GM19468 (cell line): Measurements from ENCODE around the gene TRIM13.
"Not testable (repeated sequence)": the region's sequence is repeated elsewhere in the genome, so short reads cannot be mapped to it uniquely, and the experiment has no call there.

Experiments
- ATAC-seq: cut with Tn5 transposase; IDR thresholded peaks from one replicate; pipeline ENCODE4 v1.9.1; 2021; ENCODE audit warnings: mild to moderate bottlenecking, moderate library complexity, moderate number of reproducible peaks; ENCODE audit not compliant: unreplicated experiment; ENCODE audit errors: extremely low read depth

Gene TRIM13

GRCh38 chr13:49996951-49997895 is at the start of gene TRIM13:
TRIM13 (plus strand) TSS chr13:49997042; CDS start chr13:50011941, 14,899 bp downstream.
- peak; percentile 69 for ATAC-seq

GRCh38 chr13:49948777-49949270 is 48.0 kb upstream of the TRIM13 start:
- not testable (repeated sequence) for ATAC-seq

- no peak for ATAC-seq
These were observed 44.9 kb upstream of the TRIM13 start for GRCh38 chr13:49951754-49952535.

GRCh38 chr13:49953560-49953959 is 43.3 kb upstream of the TRIM13 start:
- ATAC-seq, result no peak

GRCh38 chr13:49954674-49955455 is 42.0 kb upstream of the TRIM13 start:
- ATAC-seq, result no peak

- no peak for ATAC-seq
These were observed 40.7 kb upstream of the TRIM13 start for GRCh38 chr13:49956131-49956530.

- no peak for ATAC-seq
These were observed 38.5 kb upstream of the TRIM13 start for GRCh38 chr13:49958321-49958720.

- no peak for ATAC-seq
These were observed 29.4 kb upstream of the TRIM13 start for GRCh38 chr13:49967456-49967855.

GRCh38 chr13:49972709-49973108 is 24.1 kb upstream of the TRIM13 start:
- ATAC-seq, result no peak

GRCh38 chr13:49975826-49976225 is 21.0 kb upstream of the TRIM13 start:
- ATAC-seq, result no peak

- no peak for ATAC-seq
These were observed 20.3 kb upstream of the TRIM13 start for GRCh38 chr13:49976314-49977258.

- ATAC-seq, result no peak
These were observed 18.9 kb upstream of the TRIM13 start for GRCh38 chr13:49977992-49978391.

GRCh38 chr13:49980266-49980665 is 16.6 kb upstream of the TRIM13 start:
- no peak for ATAC-seq

GRCh38 chr13:49985129-49985528 is 11.7 kb upstream of the TRIM13 start:
- ATAC-seq, result no peak

GRCh38 chr13:49986471-49986870 is 10.4 kb upstream of the TRIM13 start:
- no peak for ATAC-seq

- not testable (repeated sequence) for ATAC-seq
These were observed 6.2 kb upstream of the TRIM13 start for GRCh38 chr13:49990612-49991011.

GRCh38 chr13:49993111-49993510 is 3.7 kb upstream of the TRIM13 start:
- ATAC-seq, result no peak

- ATAC-seq, result no peak
These were observed 3.2 kb upstream of the TRIM13 start for GRCh38 chr13:49993666-49994065.

GRCh38 chr13:49995625-49996101 is 1.2 kb upstream of the TRIM13 start:
- ATAC-seq, result no peak
